Measurements from ENCODE around the gene CCDC81.

The CCDC81 gene

DNA sequence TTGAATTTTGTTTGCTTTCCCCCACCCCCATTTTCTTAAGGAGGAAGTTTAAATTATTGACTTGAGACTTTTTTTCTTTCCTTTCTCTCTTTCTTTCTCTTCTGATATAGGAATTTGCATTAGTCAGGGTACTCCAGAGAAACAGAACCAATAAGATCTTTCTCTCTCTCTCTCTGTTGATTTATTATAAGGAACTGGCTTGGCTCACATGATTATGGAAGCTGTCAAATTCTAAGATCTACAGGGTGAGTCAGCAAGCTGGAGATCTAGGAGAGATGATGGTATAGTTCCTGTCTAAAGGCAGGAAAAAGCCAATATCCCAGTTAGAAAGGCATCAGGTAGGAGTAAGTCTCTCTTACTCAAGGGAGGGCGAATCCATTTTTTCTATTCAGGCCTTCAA is 64.0 kb downstream of the CCDC81 start:
- Histone ChIP-seq H3K18ac (ENCODE audit: low read length) (no peak overlapping the region), H3K4me3 (ENCODE audit: low read length in 2 of 2) (no peak overlapping the region), H3K27ac (replicated peaks; ENCODE audit: low read length) (no peak overlapping the region), H3K23ac (ENCODE audit: low read depth, low read length, poor library complexity) (no peak overlapping the region), H4K91ac (ENCODE audit: low read depth, low read length, poor library complexity) (no peak overlapping the region), H2AFZ (ENCODE audit: low read length) (no peak overlapping the region), H3K4me2 (ENCODE audit: insufficient read depth, low read length, poor library complexity, severe bottlenecking) (no peak overlapping the region), H3K79me1 (ENCODE audit: low read depth, low read length) (no peaks in the 10 kb centered on the region), H2AK5ac (ENCODE audit: low read depth, low read length) (no peak overlapping the region), H2BK5ac (ENCODE audit: low read length) (no peak overlapping the region), H2BK15ac (ENCODE audit: low read length) (no peak overlapping the region), H3K9me3 (replicated peaks in 1 of 2; ENCODE audit: control insufficient read depth in 2 of 2, insufficient read depth in 1 of 2, low read depth in 1 of 2, low read length in 2 of 2) (no peaks in the 10 kb centered on the region), H2BK120ac (ENCODE audit: low read depth, low read length) (no peak overlapping the region), H3K36me3 (replicated peaks in 1 of 2; ENCODE audit: control insufficient read depth in 2 of 2, insufficient read depth in 2 of 2, low read length in 2 of 2) (peaks cover 0 to 18% of the 10 kb centered on the region in 2 donors), H4K8ac (ENCODE audit: low read depth, low read length) (no peak overlapping the region), H2BK12ac (ENCODE audit: low read length) (no peak overlapping the region), H3K4me1 (ENCODE audit: control insufficient read depth in 2 of 2, insufficient read depth in 1 of 2, low read depth in 1 of 2, low read length in 2 of 2) (no peaks in the 10 kb centered on the region), H3K9ac (ENCODE audit: low read depth, low read length, poor library complexity) (no peak overlapping the region), H3K4ac (ENCODE audit: low read length) (no peak overlapping the region), H3K27me3 (ENCODE audit: control insufficient read depth in 3 of 3, insufficient read depth in 3 of 3, low read depth in 1 of 3, low read length in 3 of 3) (no peaks in the 10 kb centered on the region), H3K14ac (ENCODE audit: low read length) (no peak overlapping the region)
- WGBS, 2 donors (ENCODE audit: extremely low coverage in 2 of 2, insufficient read length in 2 of 2, insufficient replicate concordance in 1 of 2): no CpG with 5 or more reads among the region's 1 CpG
- DNase-seq (ENCODE audit: low spot score): no peak

DNA sequence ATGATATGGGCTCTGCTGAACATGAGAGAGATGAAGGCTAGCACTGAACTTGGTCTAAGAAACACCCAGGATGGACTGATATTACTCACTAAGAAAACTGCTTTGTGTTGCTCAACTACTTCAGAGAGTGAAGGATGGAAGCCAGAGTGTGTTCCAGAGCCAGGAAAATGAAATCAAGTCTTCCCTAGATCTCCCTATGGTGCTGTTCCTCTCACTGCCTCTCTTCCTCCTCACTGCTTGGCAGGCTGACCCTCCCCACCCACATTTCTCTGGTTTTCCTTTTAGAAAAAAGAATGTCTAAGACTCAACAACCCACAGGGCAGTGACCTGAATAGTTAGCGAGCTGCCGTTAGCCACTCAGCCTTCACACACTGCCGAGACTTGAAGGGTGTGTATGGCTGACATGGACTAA is 65.6 kb downstream of the CCDC81 start:
- Histone ChIP-seq H4K91ac (ENCODE audit: low read depth, low read length, poor library complexity) (no peak overlapping the region), H2BK5ac (ENCODE audit: low read length) (no peak overlapping the region), H2AFZ (ENCODE audit: low read length) (peak overlapping the region; percentile 2), H2BK12ac (ENCODE audit: low read length) (no peak overlapping the region), H4K8ac (ENCODE audit: low read depth, low read length) (no peak overlapping the region), H3K9ac (ENCODE audit: low read depth, low read length, poor library complexity) (no peak overlapping the region), H3K9me3 (replicated peaks in 1 of 2; ENCODE audit: control insufficient read depth in 2 of 2, insufficient read depth in 1 of 2, low read depth in 1 of 2, low read length in 2 of 2) (no peaks in the 10 kb centered on the region), H3K14ac (ENCODE audit: low read length) (no peak overlapping the region), H3K4me2 (ENCODE audit: insufficient read depth, low read length, poor library complexity, severe bottlenecking) (no peak overlapping the region), H2AK5ac (ENCODE audit: low read depth, low read length) (no peak overlapping the region), H3K27me3 (ENCODE audit: control insufficient read depth in 3 of 3, insufficient read depth in 3 of 3, low read depth in 1 of 3, low read length in 3 of 3) (no peaks in the 10 kb centered on the region), H2BK120ac (ENCODE audit: low read depth, low read length) (no peak overlapping the region), H3K23ac (ENCODE audit: low read depth, low read length, poor library complexity) (no peak overlapping the region), H3K18ac (ENCODE audit: low read length) (no peak overlapping the region), H3K79me1 (ENCODE audit: low read depth, low read length) (peaks cover 1% of the 10 kb centered on the region), H3K4me1 (ENCODE audit: control insufficient read depth in 2 of 2, insufficient read depth in 1 of 2, low read depth in 1 of 2, low read length in 2 of 2) (no peaks in the 10 kb centered on the region), H3K4ac (ENCODE audit: low read length) (no peak overlapping the region), H3K27ac (replicated peaks; ENCODE audit: low read length) (no peak overlapping the region), H2BK15ac (ENCODE audit: low read length) (no peak overlapping the region), H3K4me3 (ENCODE audit: low read length in 2 of 2) (no peak overlapping the region), H3K36me3 (replicated peaks in 1 of 2; ENCODE audit: control insufficient read depth in 2 of 2, insufficient read depth in 2 of 2, low read length in 2 of 2) (peaks cover 0 to 30% of the 10 kb centered on the region in 2 donors)
- no peak for DNase-seq (ENCODE audit: low spot score)
- no CpG with 5 or more reads among the region's 3 CpGs for WGBS, 2 donors (ENCODE audit: extremely low coverage in 2 of 2, insufficient read length in 2 of 2, insufficient replicate concordance in 1 of 2)

DNA sequence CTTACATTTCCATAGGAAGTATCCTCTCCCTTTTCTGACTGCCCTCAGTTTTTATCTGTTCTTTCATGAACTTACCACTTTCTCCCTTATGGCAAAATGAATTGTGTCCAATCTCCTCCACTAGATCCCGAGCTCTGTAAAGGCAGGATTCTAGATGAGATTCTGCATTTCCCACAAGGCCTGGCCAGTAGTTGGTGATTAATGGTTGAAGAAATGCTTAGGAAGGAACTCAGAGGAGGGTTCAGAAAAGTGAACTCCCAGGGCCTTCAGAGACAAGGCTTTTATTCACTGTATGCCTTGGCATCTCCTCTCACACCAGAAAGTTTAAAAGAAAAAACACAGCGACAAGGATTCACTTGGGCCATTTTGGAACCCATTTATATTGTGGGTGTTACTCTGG is 66.2 kb downstream of the CCDC81 start:
- no peak overlapping the region for H2BK15ac ChIP-seq (ENCODE audit: low read length)
- H2BK12ac ChIP-seq (ENCODE audit: low read length): no peak overlapping the region
- peak overlapping the region; percentile 2 for H2AFZ ChIP-seq (ENCODE audit: low read length)
- no peak overlapping the region for H3K27ac ChIP-seq (replicated peaks; ENCODE audit: low read length)
- H3K27me3 ChIP-seq (ENCODE audit: control insufficient read depth in 3 of 3, insufficient read depth in 3 of 3, low read depth in 1 of 3, low read length in 3 of 3): no peaks in the 10 kb centered on the region
- H3K9me3 ChIP-seq (replicated peaks in 1 of 2; ENCODE audit: control insufficient read depth in 2 of 2, insufficient read depth in 1 of 2, low read depth in 1 of 2, low read length in 2 of 2): no peaks in the 10 kb centered on the region
- H3K4me2 ChIP-seq (ENCODE audit: insufficient read depth, low read length, poor library complexity, severe bottlenecking): no peak overlapping the region
- no peak overlapping the region for H3K14ac ChIP-seq (ENCODE audit: low read length)
- H2AK5ac ChIP-seq (ENCODE audit: low read depth, low read length): no peak overlapping the region
- peaks cover 0 to 30% of the 10 kb centered on the region in 2 donors for H3K36me3 ChIP-seq (replicated peaks in 1 of 2; ENCODE audit: control insufficient read depth in 2 of 2, insufficient read depth in 2 of 2, low read length in 2 of 2)
- no peak overlapping the region for H4K91ac ChIP-seq (ENCODE audit: low read depth, low read length, poor library complexity)
- H3K4me3 ChIP-seq (ENCODE audit: low read length in 2 of 2): no peak overlapping the region
- no peaks in the 10 kb centered on the region for H3K4me1 ChIP-seq (ENCODE audit: control insufficient read depth in 2 of 2, insufficient read depth in 1 of 2, low read depth in 1 of 2, low read length in 2 of 2)
- no peak overlapping the region for H2BK120ac ChIP-seq (ENCODE audit: low read depth, low read length)
- H3K4ac ChIP-seq (ENCODE audit: low read length): no peak overlapping the region
- peaks cover 1% of the 10 kb centered on the region for H3K79me1 ChIP-seq (ENCODE audit: low read depth, low read length)
- DNase-seq (ENCODE audit: low spot score): no peak
- no peak overlapping the region for H3K23ac ChIP-seq (ENCODE audit: low read depth, low read length, poor library complexity)
- H3K9ac ChIP-seq (ENCODE audit: low read depth, low read length, poor library complexity): no peak overlapping the region
- H3K18ac ChIP-seq (ENCODE audit: low read length): no peak overlapping the region
- H4K8ac ChIP-seq (ENCODE audit: low read depth, low read length): no peak overlapping the region
- H2BK5ac ChIP-seq (ENCODE audit: low read length): no peak overlapping the region
- no CpG with 5 or more reads among the region's 2 CpGs for WGBS, 2 donors (ENCODE audit: extremely low coverage in 2 of 2, insufficient read length in 2 of 2, insufficient replicate concordance in 1 of 2)

DNA sequence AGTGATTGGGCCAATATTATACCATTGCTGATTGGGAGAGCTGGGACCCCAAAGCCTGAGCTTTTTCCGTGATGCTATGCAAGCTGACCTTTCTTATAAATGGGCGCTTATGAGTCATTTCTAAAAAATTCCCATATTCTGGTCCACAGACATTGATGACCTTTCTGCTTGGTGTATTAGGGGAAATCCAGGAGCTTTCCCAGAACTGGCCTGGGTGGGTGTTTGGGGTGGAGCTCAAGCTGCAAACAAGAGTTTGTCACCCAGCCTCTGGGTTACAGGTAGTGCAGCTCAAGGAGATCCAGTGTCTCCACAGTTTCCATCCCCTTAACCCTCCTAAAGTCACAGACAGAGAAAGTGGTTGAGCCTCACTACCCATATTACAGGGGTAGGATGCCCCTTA is 67.7 kb downstream of the CCDC81 start:
- no peak overlapping the region for H2AFZ ChIP-seq (ENCODE audit: low read length)
- H2BK12ac ChIP-seq (ENCODE audit: low read length): no peak overlapping the region
- H2BK120ac ChIP-seq (ENCODE audit: low read depth, low read length): no peak overlapping the region
- no peak overlapping the region for H3K4ac ChIP-seq (ENCODE audit: low read length)
- H3K23ac ChIP-seq (ENCODE audit: low read depth, low read length, poor library complexity): no peak overlapping the region
- H2AK5ac ChIP-seq (ENCODE audit: low read depth, low read length): no peak overlapping the region
- no peak overlapping the region for H3K4me2 ChIP-seq (ENCODE audit: insufficient read depth, low read length, poor library complexity, severe bottlenecking)
- H3K79me1 ChIP-seq (ENCODE audit: low read depth, low read length): peaks cover 1% of the 10 kb centered on the region
- no peak overlapping the region for H2BK15ac ChIP-seq (ENCODE audit: low read length)
- H4K91ac ChIP-seq (ENCODE audit: low read depth, low read length, poor library complexity): no peak overlapping the region
- H3K9me3 ChIP-seq (replicated peaks in 1 of 2; ENCODE audit: control insufficient read depth in 2 of 2, insufficient read depth in 1 of 2, low read depth in 1 of 2, low read length in 2 of 2): no peaks in the 10 kb centered on the region
- H3K9ac ChIP-seq (ENCODE audit: low read depth, low read length, poor library complexity): no peak overlapping the region
- no CpG with 5 or more reads among the region's 2 CpGs for WGBS, 2 donors (ENCODE audit: extremely low coverage in 2 of 2, insufficient read length in 2 of 2, insufficient replicate concordance in 1 of 2)
- H4K8ac ChIP-seq (ENCODE audit: low read depth, low read length): no peak overlapping the region
- no peak overlapping the region for H2BK5ac ChIP-seq (ENCODE audit: low read length)
- H3K27me3 ChIP-seq (ENCODE audit: control insufficient read depth in 3 of 3, insufficient read depth in 3 of 3, low read depth in 1 of 3, low read length in 3 of 3): no peaks in the 10 kb centered on the region
- no peak overlapping the region for H3K27ac ChIP-seq (replicated peaks; ENCODE audit: low read length)
- no peak for DNase-seq (ENCODE audit: low spot score)
- H3K36me3 ChIP-seq (replicated peaks in 1 of 2; ENCODE audit: control insufficient read depth in 2 of 2, insufficient read depth in 2 of 2, low read length in 2 of 2): peaks cover 0 to 40% of the 10 kb centered on the region in 2 donors
- no peak overlapping the region for H3K18ac ChIP-seq (ENCODE audit: low read length)
- no peak overlapping the region for H3K14ac ChIP-seq (ENCODE audit: low read length)
- H3K4me3 ChIP-seq (ENCODE audit: low read length in 2 of 2): no peak overlapping the region
- H3K4me1 ChIP-seq (ENCODE audit: control insufficient read depth in 2 of 2, insufficient read depth in 1 of 2, low read depth in 1 of 2, low read length in 2 of 2): no peaks in the 10 kb centered on the region
